ENCODE measurements around the gene ISG15.
"Not testable (repeated sequence)": the region's sequence is repeated elsewhere in the genome, so short reads cannot be mapped to it uniquely, and the experiment has no call there.

Gene ISG15

GRCh38 chr1:975365-975764 is 37.9 kb upstream of the ISG15 start:
- DNase-seq (ENCODE audit: low spot score): no peak

DNA sequence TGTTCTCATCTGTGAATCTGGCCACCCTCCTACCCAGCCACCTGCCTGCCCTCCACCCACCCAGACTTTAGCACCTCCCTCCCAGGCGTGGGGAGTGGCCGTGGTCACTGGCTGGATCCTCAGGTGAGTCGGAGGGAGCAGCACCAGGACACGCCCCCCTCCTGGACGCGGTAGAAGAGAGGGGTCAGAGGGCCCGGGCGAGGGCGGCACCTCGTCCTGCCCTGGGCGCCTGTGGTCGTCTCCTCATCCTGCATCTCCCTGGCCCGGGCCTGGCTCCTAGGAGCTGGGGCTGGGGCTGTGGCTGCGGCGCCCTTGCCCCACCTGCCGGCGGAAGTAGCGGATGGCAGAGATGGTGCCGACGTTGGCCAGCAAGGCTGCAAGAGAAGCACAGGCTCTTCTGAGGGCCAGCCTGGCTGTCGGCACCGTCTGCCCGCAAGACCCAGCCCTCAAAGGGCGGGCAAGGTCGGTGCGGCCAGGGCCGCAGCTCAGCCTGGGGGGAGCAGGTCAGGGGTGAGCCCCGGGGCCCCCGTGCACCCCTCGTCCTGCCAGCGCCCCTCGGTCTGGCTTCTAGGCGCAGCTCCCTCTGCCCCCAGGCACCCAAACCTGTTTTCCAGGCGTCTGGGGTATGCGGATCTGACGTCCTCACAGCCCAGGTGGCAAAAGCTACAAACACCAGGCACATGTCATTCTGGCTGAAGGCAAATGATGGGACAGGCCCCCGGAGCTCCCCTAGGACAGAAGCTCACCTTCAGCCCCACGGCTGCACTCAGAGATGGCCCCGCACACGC is 37.2 kb upstream of the ISG15 start:
- DNase-seq (ENCODE audit: low spot score): peak; percentile 87

GRCh38 chr1:976791-977190 is 36.5 kb upstream of the ISG15 start:
- DNase-seq (ENCODE audit: low spot score): not testable (repeated sequence)

- DNase-seq (ENCODE audit: low spot score): no peak
These were observed 35.0 kb upstream of the ISG15 start for GRCh38 chr1:978069-978834.

DNA sequence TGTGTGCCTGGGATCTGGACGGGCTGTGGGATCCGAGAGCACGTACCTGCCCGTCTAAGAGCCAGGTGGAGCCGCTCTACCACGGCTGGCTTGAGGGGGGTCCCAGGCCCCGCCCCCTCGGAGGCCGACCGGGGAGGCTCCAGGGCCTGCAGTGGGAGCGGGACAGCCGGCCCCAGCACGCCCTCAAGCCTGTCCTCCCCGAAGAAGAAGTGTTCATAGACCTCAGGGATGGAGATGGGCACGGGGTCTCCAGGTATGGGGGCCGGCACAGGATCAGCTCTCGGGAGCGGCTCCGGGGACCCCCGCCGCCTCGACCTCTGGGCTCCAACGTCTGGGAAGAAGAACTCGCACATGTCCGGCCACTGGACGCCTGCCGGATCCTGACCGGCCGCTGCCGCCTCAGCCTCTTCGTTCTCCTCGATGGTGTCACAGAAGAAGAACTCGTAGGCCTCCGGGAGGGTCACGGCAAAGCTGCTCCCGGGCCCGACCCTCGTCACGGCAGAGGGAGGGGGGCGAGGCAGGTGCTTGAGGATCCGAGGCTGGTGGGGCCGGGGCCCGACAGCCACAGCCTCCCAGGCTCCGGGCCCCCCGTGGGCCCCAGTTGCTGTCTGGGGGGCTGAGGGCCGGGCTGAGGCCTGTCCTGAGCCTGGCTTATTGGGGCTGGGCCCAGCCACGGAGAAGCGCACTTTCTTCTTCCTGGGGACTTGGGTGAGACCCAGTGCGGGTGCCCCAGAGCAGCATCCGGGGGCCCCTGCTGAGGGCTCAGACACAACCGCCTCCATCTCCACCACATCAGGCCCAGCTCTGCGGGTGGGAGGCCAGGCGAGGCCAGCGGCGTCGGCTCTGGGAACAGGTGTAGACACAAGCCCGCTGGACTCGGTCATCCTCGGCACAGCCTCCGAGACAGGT is 34.2 kb upstream of the ISG15 start:
- no peak for DNase-seq (ENCODE audit: low spot score)

DNA sequence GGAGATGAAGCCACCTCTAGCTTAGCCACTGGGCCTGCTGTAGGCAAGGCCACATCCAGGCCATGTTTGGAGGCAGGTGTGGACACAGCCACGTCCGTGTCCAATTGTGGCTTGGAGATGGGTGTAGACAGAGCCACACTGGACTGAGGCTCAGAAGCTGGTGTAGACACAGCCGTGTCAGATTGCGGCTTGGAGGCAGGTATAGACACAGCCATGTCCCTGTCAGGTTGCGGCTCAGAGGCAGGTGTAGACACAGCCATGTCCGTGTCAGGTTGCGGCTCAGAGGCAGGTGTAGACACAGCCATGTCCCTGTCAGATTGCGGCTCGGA is 33.6 kb upstream of the ISG15 start:
- no peak for DNase-seq (ENCODE audit: low spot score)

- no peak for DNase-seq (ENCODE audit: low spot score)
These were observed 33.1 kb upstream of the ISG15 start for GRCh38 chr1:980137-980571.

GRCh38 chr1:980602-981395 is 32.5 kb upstream of the ISG15 start:
- no peak for DNase-seq (ENCODE audit: low spot score)

- DNase-seq (ENCODE audit: low spot score): no peak
These were observed 31.8 kb upstream of the ISG15 start for GRCh38 chr1:981491-981954.

DNA sequence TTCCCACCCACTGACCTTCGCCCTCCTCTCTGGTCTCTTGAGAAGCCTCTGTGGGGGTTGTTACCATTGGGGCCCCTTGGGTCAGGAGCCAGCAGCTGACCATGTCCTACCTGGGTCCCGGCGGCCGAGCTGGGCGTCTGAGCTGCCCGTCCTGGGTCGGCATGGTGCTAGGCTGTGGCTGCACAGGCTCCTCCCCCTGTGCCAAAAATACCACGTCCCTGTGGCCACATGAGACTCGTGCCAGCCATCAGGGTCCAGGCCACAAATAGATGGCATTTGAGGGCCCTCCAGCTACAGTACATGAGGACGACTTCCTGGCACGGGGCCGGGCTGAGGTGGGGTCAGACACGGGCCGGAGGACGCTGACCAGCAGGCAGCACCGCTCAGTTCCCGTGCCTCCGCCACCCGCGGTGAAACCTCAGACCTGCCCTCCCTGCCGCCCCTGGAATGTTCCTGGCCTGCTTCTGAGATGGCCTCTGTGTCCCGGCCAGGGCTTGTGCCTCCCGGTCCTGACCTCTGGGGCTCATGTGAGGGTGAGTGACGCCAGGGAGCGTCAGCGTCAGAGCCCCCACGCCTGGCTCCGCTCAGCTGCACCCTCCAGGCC is 31.2 kb upstream of the ISG15 start, which contains the start of gene PERM1:
Gene PERM1, minus strand, starts transcription at position 139 of the 604 bp plus-strand sequence. CDS start 1,064 bp downstream, outside the sequence.
- DNase-seq (ENCODE audit: low spot score): no peak

DNA sequence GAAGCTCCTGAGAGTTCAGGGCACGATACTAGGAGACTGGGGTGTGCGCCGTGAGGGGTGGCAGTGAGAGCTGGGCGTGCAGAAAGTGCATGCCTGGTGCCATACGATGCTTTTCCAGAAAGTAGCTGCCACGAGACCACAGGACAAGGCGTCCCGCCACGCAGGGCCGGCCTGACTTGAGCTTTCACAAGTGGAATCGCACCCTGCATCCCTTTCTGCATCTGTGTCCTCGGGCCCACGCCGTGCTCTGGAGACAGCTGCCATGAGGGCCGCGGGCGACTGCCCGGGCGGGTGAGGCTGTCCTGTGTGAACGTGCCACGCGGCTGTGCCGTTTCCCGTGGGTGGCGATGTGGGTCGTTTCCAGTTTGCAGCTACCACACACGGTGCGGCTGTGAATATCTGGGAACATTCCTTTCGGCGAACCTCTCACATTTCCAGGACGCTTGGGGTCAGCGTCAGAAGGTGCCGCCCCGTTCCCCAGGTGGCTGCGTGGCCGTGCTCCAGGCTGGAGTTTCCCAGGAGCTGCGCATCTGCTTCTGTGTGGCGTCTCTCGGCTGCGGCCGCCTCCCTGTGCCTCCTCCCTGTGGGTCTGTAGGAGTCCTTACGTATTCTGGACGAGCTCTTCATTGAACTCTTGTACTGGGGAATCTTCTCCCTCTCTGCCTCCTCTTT is 30.4 kb upstream of the ISG15 start:
- DNase-seq (ENCODE audit: low spot score): no peak

GRCh38 chr1:983798-984475 is 29.4 kb upstream of the ISG15 start:
- peak; percentile 62 for DNase-seq (ENCODE audit: low spot score)

- DNase-seq (ENCODE audit: low spot score): no peak
These were observed 28.9 kb upstream of the ISG15 start for GRCh38 chr1:984476-984814.

DNA sequence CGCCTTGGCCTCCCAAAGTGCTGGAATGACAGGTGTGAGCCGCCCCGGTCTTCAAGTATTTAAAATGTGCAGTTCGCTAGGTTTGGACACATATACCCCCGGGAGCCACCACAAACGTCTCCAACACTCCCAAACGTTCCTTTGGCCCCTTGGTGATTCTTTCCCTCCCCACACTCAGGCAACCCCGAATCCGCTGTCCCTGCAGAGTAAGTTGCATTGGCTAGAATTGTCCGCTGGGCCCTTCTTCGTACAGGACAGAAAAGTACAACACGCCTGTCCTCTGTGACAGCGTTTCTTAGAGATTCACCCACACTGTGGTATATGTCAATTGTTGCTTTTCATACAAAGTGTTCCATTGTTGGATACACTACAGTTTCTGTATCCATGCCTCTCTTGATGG is 28.2 kb upstream of the ISG15 start:
- no peak for DNase-seq (ENCODE audit: low spot score)

DNA sequence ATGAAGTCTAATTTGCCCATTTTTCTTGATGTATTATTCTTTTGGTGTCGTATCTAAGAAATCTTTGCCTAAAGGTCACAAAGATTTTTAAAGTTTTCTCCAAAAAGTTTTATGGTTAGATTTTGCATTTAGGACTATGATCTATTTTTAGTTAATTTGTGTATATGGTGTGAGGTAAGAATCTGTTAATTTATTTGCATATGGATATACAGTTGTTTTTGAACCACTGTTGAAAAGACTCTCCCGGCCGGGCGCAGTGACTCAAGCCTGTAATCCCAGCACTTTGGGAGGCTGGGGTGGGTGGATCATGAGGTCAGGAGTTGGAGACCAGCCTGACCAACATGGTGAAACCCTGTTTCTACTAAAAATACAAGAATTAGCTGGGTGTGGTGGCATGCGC is 25.2 kb upstream of the ISG15 start:
- not testable (repeated sequence) for DNase-seq (ENCODE audit: low spot score)

DNA sequence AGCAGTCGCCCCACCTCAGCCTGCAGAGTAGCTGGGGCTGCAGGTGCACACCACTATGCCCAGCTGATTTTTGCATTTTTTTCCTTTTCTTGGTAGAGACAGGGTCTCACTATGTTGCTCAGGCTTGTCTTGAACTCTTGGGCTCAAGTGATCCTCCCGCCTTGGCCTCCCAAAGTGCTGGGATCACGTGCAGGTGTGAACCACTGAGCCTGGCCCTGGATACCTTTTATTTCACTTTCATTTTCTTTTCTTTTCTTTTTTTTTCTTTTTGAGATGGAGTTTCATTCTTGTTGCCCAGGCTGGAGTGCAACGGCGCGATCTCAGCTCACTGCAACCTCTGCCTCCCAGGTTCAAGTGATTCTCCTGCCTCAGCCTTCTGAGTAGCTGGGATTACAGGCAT is 22.0 kb upstream of the ISG15 start:
- not testable (repeated sequence) for DNase-seq (ENCODE audit: low spot score)

GRCh38 chr1:991895-992294 is 21.4 kb upstream of the ISG15 start:
- no peak for DNase-seq (ENCODE audit: low spot score)

DNA sequence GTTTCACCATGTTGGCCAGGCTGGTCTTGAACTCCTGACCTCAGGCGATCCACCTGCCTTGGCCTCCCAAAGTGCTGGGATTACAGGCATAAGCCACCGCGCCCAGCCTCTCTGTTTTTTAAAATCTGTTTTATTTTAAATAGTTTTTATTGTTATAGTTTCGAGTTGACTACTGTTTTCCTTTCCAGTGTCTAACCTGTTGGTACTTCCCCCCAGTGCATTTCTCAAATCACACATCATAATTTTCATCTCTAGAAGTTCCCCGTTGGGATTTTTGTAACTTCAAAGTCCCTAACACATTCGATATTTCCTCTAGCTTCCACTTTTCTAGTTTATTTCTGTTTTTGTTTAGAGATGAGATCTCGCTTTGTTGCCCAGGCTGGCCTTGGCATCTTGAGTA is 20.9 kb upstream of the ISG15 start:
- no peak for DNase-seq (ENCODE audit: low spot score)

DNA sequence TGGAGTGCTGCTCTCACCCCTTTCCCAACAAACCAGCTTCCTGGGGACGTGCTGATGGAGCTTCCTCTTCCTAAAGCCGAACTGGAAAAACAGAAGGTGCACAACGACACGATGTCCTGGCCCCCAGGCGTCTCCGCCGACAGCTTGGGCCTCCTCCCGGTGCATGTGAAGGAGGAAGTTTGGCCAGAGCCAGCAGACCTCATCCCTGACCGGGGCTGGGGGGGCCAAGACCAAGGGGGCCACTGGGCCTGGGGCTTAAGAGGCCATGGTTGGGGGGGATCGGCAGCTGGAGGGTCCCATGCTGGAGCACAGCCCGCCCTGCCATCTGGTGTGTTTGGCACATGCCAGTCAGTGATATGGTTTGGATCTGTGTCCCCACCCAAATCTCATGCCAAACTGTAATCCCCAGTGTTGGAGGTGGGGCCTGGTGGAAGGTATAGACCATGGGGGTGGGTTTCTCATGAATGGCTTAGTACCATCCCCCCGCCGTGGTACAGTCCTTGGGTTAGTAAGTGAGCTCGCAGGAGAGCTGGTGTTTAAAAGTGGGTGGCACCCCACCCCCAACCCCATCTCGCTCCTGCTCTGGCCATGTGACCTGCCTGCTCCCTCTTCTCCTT is 19.8 kb upstream of the ISG15 start:
- no peak for DNase-seq (ENCODE audit: low spot score)

GRCh38 chr1:994546-994945 is 18.8 kb upstream of the ISG15 start:
- not testable (repeated sequence) for DNase-seq (ENCODE audit: low spot score)

All from NAMALWA (cell line).